KMS-11 (cell line): ENCODE data around the gene SEC61G.

ENCODE experiments used
- H2AFZ ChIP-seq: fragments of 200-600 bp; sonication (generic); 2 replicates; pipeline ENCODE4 v1.6.1; 2016; ENCODE audit warnings: antibody characterized with exemption, mixed run types, low read depth
- H3K27ac ChIP-seq: fragments of 200-600 bp; sonication (generic); 2 replicates; pipeline ENCODE4 v1.6.1; 2016; ENCODE audit warnings: mild to moderate bottlenecking, mixed run types
- H3K27me3 ChIP-seq: fragments of 200-600 bp; sonication (generic); 2 replicates; pipeline ENCODE4 v1.6.1; 2017; ENCODE audit warnings: mild to moderate bottlenecking, low read depth, mixed run types, moderate library complexity; ENCODE audit not compliant: insufficient read depth
- H3K36me3 ChIP-seq: fragments of 200-600 bp; sonication (generic); 2 replicates; pipeline ENCODE4 v1.6.1; 2017; ENCODE audit warnings: mild to moderate bottlenecking, mixed run types; ENCODE audit not compliant: insufficient read depth
- H3K4me1 ChIP-seq: fragments of 200-600 bp; sonication (generic); 2 replicates; pipeline ENCODE4 v1.6.1; 2016; ENCODE audit warnings: mild to moderate bottlenecking, low read depth, mixed run types; ENCODE audit not compliant: poor library complexity, severe bottlenecking
- H3K4me2 ChIP-seq: fragments of 200-600 bp; sonication (generic); 2 replicates; pipeline ENCODE4 v1.7.0; 2016; ENCODE audit warnings: mild to moderate bottlenecking, mixed run types
- H3K4me3 ChIP-seq: fragments of 200-600 bp; sonication (generic); IDR thresholded peaks from 2 replicates; pipeline ENCODE4 v1.6.1; 2017; ENCODE audit warnings: low read depth, low read length, mixed read lengths; ENCODE audit not compliant: insufficient read depth
- H3K79me2 ChIP-seq: fragments of 200-600 bp; sonication (generic); 2 replicates; pipeline ENCODE4 v1.6.1; 2016; ENCODE audit warnings: low read depth, mixed run types; ENCODE audit not compliant: insufficient read depth
- H3K9ac ChIP-seq: fragments of 200-600 bp; sonication (generic); 2 replicates; pipeline ENCODE4 v1.6.1; 2016; ENCODE audit warnings: mild to moderate bottlenecking, mixed run types
- H4K20me1 ChIP-seq: fragments of 200-600 bp; sonication (generic); 2 replicates; pipeline ENCODE4 v1.6.1; 2016; ENCODE audit warnings: mild to moderate bottlenecking, mixed run types; ENCODE audit not compliant: insufficient read depth
- CTCF ChIP-seq: fragments of 200-600 bp; sonication (generic); conservative IDR thresholded peaks from 2 replicates; pipeline ENCODE4 v1.6.1; 2017; ENCODE audit warnings: low read depth, mild to moderate bottlenecking, antibody characterized with exemption, low read length, moderate library complexity, mixed read lengths

SEC61G gene

GRCh38 chr7:54738737-54739136 lies 20.3 kb downstream of the SEC61G start:
- Histone ChIP-seq H3K4me2 (peak overlapping the region; percentile 74), H3K79me2 (no peaks in the 10 kb centered on the region), H3K9ac (no peak overlapping the region), H3K27ac (peak overlapping the region; percentile 31; the same call in 1 of the 2 replicates), H3K4me3 (no peak overlapping the region), H3K4me1 (peaks cover 31% of the 10 kb centered on the region), H2AFZ (no peak overlapping the region), H3K36me3 (no peaks in the 10 kb centered on the region), H3K27me3 (no peaks in the 10 kb centered on the region), H4K20me1 (no peaks in the 10 kb centered on the region)
- no peak for TF ChIP-seq CTCF

GRCh38 chr7:54729107-54729506 lies 29.9 kb downstream of the SEC61G start:
- H3K4me2 ChIP-seq = no peak overlapping the region
- no peak overlapping the region for H3K27ac ChIP-seq
- no peak overlapping the region for H3K9ac ChIP-seq
- H3K36me3 ChIP-seq = no peaks in the 10 kb centered on the region
- no peaks in the 10 kb centered on the region for H3K4me1 ChIP-seq
- H3K4me3 ChIP-seq = no peak overlapping the region
- no peak for TF ChIP-seq CTCF
- H3K27me3 ChIP-seq = no peaks in the 10 kb centered on the region
- no peaks in the 10 kb centered on the region for H4K20me1 ChIP-seq
- H3K79me2 ChIP-seq = no peaks in the 10 kb centered on the region
- H2AFZ ChIP-seq = no peak overlapping the region

- no peaks in the 10 kb centered on the region for H3K27me3 ChIP-seq
- no peak overlapping the region for H2AFZ ChIP-seq
- no peaks in the 10 kb centered on the region for H3K4me1 ChIP-seq
- H3K4me3 ChIP-seq = no peak overlapping the region
- H4K20me1 ChIP-seq = no peaks in the 10 kb centered on the region
- H3K9ac ChIP-seq = no peak overlapping the region
- no peaks in the 10 kb centered on the region for H3K79me2 ChIP-seq
- H3K27ac ChIP-seq = no peak overlapping the region
- no peak for TF ChIP-seq CTCF
- H3K36me3 ChIP-seq = no peaks in the 10 kb centered on the region
- H3K4me2 ChIP-seq = no peak overlapping the region
Observed at GRCh38 chr7:54728411-54728810, 30.6 kb downstream of the SEC61G start.

- no peaks in the 10 kb centered on the region for H4K20me1 ChIP-seq
- no peak overlapping the region for H3K27ac ChIP-seq
- H3K27me3 ChIP-seq = no peaks in the 10 kb centered on the region
- peaks cover 8% of the 10 kb centered on the region for H3K4me1 ChIP-seq
- H2AFZ ChIP-seq = no peak overlapping the region
- H3K79me2 ChIP-seq = no peaks in the 10 kb centered on the region
- H3K4me3 ChIP-seq = no peak overlapping the region
- no peaks in the 10 kb centered on the region for H3K36me3 ChIP-seq
- H3K9ac ChIP-seq = no peak overlapping the region
- no peak for TF ChIP-seq CTCF
- H3K4me2 ChIP-seq = no peak overlapping the region
Observed at GRCh38 chr7:54725255-54725654, 33.8 kb downstream of the SEC61G start.
